A673 (cell line): ENCODE results near the gene PLA2G4F.

Experiments
- EZH2 ChIP-seq: fragments of 200-600 bp; sonication (generic); IDR thresholded peaks from 2 replicates; pipeline ENCODE4 v1.6.1; 2017; ENCODE audit warnings: borderline replicate concordance, low read depth, mild to moderate bottlenecking, mixed read lengths, antibody characterized with exemption, low read length; ENCODE audit not compliant: poor library complexity, severe bottlenecking
- TF ChIP-seq, protein P1 (sequence below): fragments of 300-800, 200-600 bp; sonication (generic); conservative IDR thresholded peaks from 2 replicates; pipeline ENCODE4 v1.5.1; 2017; ENCODE audit warnings: low read depth, mild to moderate bottlenecking, antibody characterized with exemption, low read length, moderate library complexity, mixed read lengths

DNA sequence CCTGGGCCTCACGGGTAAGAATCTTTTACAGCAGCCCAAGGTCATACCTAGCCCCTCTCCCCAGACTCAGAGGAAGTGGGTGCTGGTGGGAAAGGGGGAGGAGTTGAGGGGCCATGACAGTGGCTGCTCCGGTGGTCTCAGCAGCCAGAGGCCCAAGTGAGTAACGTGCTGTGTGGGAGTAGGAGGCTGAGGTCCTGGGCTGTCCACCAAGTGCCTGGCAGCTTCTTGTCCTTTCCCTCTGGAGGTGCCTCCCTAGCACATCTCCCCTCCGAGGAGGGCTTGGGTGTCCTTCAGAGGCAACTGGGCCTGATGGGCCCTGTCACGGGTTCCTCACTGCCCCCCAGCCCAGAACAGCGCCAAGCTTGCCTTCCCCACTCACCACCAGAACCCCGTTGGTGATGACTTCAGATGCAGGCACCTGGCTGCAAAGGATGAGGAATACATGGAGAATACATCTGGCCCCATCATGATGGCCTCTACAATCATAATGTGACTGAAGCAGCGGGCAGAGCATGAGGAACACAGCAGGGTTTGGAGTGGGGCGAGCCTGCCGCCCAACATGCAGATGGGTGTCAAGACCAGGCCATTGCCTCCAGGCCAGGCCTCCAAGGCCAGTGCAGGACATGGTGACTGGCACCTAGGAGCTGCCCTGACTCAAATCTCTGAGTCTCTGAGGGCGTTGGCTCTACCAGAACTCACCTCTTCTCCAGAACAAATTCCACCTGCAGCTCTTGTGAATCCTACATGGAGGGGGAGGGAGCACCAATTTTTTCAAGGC is 3.3 kb downstream of the PLA2G4F start:
- TF ChIP-seq, protein P1, sequence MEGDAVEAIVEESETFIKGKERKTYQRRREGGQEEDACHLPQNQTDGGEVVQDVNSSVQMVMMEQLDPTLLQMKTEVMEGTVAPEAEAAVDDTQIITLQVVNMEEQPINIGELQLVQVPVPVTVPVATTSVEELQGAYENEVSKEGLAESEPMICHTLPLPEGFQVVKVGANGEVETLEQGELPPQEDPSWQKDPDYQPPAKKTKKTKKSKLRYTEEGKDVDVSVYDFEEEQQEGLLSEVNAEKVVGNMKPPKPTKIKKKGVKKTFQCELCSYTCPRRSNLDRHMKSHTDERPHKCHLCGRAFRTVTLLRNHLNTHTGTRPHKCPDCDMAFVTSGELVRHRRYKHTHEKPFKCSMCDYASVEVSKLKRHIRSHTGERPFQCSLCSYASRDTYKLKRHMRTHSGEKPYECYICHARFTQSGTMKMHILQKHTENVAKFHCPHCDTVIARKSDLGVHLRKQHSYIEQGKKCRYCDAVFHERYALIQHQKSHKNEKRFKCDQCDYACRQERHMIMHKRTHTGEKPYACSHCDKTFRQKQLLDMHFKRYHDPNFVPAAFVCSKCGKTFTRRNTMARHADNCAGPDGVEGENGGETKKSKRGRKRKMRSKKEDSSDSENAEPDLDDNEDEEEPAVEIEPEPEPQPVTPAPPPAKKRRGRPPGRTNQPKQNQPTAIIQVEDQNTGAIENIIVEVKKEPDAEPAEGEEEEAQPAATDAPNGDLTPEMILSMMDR = no peak
- no peak for TF ChIP-seq EZH2
